Stimulated activated CD4-positive, alpha-beta T cell treated with anti-CD3 and anti-CD28 coated beads, Interleukin-12 subunit alpha, Interleukin-12 subunit beta, amount 100 ng/mL, for 48 hours (primary cell): ENCODE measurements around the gene KRT7.
"Not testable (repeated sequence)": the region's sequence is repeated elsewhere in the genome, so short reads cannot be mapped to it uniquely, and the experiment has no call there.

Experiments used
- DNase-seq, 3 donors: peaks; one replicate each; pipeline ENCODE4 v3.0.0-alpha.2; 2020; ENCODE audit warnings: low read depth in 2 of 3, low spot score in 1 of 3

Gene KRT7

GRCh38 chr12:52229836-52230343, 3.2 kb upstream of the KRT7 start:
- no peak for DNase-seq

GRCh38 chr12:52230364-52231281, 2.4 kb upstream of the KRT7 start:
- no peak for DNase-seq

GRCh38 chr12:52231305-52232202, 1.5 kb upstream of the KRT7 start:
- no peak for DNase-seq

GRCh38 chr12:52232203-52232673, 805 bp upstream of the KRT7 start:
- DNase-seq = no peak

DNA sequence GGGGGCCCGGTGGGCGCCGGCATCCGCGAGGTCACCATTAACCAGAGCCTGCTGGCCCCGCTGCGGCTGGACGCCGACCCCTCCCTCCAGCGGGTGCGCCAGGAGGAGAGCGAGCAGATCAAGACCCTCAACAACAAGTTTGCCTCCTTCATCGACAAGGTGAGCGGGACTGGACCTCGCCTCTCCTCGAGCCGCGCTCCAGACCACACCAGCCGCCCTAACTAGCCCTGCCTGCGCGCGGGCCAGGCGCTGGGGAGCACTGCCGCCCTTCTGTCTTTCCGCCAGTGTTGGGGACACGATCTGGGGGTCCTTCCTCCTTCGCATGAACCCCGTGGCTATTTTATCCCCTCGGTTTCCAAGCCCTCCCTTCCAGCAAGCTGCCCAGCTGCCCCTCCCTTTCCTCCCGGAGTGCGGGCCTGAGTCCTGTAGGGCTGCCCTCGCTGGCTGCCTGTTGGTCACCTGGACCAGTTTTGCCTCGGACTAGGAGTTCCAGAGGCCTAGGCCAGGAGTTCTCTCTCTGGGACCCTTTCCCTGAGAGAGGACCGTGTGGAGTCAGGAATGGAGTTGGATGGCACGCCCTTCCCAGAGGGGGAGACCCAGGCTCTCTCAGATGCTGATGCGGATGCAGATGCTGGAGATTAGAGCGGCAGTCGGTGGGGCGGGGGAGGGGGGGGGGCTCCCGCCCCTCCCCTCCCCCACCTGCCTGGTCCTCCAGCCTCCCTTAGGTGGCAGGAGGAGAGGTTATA, 592 bp downstream of the KRT7 start:
- DNase-seq = no peak

- DNase-seq = no peak
These were observed 1.3 kb downstream of the KRT7 start for GRCh38 chr12:52234223-52234810.

DNA sequence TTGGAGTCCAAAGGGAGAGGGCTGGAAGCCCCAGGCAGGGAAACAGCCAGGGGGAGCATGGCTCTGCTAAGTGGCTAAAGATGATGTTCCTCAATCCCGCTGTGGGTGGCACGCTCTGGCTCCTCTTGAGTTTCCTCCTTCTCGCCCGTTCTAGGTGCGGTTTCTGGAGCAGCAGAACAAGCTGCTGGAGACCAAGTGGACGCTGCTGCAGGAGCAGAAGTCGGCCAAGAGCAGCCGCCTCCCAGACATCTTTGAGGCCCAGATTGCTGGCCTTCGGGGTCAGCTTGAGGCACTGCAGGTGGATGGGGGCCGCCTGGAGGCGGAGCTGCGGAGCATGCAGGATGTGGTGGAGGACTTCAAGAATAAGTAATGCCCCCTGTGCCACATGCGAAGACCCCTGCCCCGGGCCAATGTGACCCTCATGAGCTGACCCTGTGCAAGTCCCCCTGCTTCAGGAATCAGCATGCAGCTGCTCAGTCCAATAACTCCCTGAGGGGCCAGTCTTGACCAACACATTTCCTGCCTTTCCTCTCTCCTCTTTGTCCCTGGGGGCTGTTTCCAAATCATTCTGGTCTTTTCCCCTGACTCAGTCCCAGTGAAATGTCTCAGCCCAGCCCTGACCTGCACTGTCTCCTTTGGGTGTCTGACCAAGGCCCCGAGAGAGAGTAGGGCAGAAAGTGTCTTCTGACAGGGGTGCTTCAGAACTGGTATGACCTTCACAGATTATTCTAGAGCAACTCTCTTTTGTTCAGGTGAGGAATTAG, 2.1 kb downstream of the KRT7 start:
- no peak for DNase-seq

DNA sequence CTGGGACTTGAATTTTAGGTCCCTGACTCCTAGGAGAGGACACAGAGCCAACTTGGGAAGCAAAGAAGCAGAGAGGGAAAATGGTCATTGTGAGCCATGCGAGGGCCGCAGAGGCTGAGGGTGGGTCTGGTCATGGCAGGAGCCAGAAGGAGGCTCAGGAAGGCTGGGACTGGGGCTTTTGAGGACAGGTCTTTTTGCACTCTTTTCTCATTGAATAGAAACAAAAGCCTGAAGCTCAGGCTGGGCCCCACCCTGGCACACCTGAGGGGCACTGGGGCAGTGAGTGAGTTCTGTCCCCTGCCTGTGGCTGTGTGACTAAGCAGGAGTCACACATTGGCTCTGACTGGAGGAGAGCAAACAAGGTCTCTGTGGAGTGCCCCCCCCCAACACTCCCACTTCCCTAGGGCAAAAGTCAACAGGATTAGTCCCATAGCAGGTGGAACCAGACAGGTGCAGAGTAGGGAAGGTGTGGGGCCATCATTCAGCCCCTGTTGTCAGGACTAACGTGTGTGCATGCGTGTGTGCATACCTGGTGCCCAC, 2.8 kb downstream of the KRT7 start:
- DNase-seq = no peak

GRCh38 chr12:52236386-52237050, 3.5 kb downstream of the KRT7 start:
- no peak for DNase-seq

- no peak for DNase-seq
These were observed 5.3 kb downstream of the KRT7 start for GRCh38 chr12:52238207-52238840.

DNA sequence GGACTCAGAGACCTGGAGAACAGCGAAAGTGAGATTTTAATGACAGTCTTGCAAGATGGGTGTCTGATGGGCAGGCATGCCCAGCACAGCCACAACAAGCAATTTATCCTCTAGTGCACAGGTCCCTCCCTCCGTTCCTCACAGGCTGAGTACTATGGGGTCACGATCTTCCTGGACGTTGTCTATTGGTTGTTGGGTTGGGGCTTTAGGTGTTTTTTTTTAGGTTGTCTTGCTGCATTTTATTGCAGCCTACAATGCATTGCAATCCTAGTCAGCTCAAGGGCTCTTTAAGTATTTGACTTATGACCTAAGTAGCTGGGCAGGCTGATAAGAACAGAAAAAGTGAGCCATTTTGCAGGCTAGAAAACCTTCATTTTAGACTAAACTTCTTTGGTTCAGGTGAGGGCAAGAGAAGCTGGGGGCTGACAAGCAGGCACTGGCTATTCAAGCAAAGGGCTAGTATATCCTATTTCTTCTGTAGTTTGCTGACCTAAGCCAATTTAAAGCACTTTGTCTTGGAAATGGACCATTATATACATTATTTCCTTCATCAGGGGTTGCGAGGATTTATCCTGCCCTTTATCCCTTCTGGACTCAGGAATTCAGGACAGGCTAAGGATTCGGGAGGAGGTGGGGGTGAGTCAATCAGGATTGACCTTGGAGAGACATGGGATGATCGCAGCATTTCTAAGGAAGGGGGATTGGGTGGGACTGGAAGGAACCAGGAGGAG, 6.0 kb downstream of the KRT7 start:
- DNase-seq = no peak

DNA sequence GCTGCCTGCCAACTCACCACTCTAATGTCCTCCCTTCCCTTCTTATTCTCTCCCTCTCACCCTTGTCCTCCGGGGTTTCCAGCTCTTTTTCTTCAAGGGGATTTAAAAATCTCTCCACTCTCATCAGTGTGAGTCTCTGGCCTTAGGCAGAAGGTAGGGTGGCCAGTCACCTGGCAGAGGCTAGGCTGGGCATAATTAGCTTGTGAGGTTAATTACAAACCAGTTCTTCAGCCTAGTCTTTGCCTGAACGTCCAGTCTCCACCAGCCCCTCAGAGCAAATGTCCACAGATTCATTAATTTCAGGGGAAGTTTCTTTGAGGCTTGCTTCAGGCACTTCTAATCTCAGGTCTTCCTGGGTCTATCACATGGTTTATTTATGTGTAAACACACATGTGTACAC, 6.7 kb downstream of the KRT7 start:
- DNase-seq = no peak

- not testable (repeated sequence) for DNase-seq
These were observed 7.2 kb downstream of the KRT7 start for GRCh38 chr12:52240247-52240646.

DNA sequence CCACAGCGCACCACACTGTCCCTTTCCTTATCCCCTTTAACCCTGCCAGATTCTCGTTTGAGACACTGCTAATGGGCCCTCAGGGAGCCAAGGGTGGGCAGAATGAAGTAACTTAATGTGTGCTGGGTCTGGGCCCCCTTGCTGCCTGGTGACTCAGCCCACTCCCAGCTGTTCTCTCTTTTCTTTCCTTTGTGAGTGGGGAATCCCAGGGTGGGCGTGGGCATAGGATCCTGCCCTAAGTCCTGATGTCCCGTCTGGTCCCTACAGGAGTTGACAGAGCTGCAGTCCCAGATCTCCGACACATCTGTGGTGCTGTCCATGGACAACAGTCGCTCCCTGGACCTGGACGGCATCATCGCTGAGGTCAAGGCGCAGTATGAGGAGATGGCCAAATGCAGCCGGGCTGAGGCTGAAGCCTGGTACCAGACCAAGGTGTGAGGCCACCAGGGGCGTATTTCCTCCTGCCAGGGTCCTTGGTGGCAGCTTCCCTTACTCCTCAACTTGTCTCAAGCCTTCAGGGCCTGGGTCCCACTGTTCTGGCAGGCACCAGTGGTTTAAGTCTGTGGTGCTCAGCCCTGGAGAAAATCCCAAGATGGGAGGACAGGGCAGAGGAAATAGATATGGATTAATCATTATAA, 8.3 kb downstream of the KRT7 start:
- DNase-seq = no peak

- DNase-seq = no peak
These were observed 9.6 kb downstream of the KRT7 start for GRCh38 chr12:52242442-52243258.

DNA sequence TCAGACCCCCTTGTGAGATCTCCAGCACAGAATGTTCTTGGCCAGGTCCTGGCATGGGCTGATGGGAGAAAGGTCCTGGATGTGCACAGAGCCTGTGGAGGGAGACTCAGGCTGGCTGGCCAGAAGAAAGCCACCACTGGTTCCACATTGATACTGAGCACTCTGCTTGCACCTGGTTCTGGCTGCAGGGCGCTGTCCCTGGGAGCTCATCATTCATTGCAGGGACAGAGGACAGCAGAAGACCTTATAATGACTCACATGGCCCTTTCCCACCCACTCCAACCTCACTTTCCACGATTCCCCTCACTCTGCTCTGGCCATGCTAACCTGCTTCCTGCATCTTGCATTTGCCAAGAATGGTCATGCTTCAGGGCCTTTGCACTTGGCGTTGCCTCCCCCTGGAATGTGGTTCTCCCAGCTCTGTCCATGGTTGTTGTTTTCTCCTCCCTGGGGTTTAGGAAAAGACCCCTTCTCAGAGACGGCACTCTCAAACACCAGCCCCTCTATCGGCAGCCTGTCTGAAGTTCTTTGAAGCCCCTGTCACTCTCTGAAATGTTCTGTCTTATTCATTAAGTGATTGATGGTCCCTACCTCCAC, 10.3 kb downstream of the KRT7 start:
- DNase-seq = no peak
